Activated gamma-delta T cell treated with anti-CD3 and anti-CD28 coated beads, Interleukin-2, amount 50 U/mL, for 16 hours (primary cell): ENCODE measurements around the gene TSHZ2.
"Not testable (repeated sequence)": the region's sequence is repeated elsewhere in the genome, so short reads cannot be mapped to it uniquely, and the experiment has no call there.

Experiments used
- DNase-seq: peaks from one replicate; pipeline ENCODE4 v3.0.0-alpha.2; 2020; ENCODE audit warnings: low read depth

TSHZ2 gene

DNA sequence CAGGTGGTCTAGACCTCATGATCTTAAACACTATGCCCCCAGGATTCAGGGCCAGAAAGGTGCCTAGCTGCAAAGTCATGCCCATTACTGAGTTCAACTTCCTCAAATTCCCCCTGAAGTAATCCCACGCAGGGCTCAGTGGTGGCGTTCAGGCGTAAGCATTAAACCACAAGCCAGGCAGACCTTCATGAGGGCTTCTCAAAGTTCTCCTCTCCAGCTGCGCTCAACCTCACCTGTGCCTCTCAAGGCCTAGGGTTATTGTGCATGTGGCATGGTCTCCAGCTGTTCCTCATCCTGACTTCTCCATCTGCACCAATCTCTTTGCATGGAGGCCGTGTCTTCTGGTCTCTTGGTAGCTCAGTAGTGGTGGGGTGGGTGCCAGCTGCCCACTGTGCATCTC is 113.6 kb downstream of the TSHZ2 start:
- DNase-seq = no peak

- DNase-seq = no peak
Observed at GRCh38 chr20:53087037-53087777, 115.0 kb downstream of the TSHZ2 start.

DNA sequence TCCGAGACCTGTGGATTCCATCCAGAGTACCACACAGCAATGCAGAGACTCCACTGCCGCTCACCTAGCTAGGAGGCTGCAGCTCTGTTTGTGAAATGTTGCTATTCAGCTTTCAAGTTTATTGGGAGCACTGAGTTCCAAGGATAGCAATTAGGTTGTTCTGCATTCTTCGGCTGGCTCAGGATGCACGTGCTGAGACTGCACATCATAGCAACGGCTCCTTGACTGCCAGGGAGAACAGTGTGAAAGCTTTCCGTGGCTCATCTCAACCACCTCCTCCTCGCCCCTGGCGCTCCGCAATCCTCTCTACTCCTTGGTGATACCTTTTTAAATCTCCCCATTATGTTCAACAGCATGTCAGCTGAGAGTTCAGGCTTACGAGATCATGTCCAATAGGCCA is 116.6 kb downstream of the TSHZ2 start:
- no peak for DNase-seq

DNA sequence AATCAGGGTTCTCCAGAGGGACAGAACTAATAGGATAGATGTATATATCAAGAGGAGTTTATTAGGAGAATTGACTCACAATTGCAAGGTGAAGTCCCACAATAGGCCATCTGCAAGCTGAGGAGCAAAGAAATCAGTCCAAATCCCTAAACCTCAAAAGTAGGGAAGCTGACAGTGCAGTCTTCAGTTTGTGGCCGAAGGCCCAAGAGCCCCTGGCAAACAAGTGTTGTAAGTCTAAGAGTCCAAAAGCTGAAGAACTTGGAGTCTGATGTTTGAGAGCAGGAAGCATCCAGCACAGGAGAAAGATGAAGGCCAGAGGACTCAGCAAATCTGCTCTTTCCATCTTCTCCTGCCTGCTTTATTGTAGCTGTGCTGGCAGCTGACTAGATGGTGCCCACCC is 117.7 kb downstream of the TSHZ2 start:
- DNase-seq = not testable (repeated sequence)

GRCh38 chr20:53091789-53092188 is 119.6 kb downstream of the TSHZ2 start:
- DNase-seq = no peak

DNA sequence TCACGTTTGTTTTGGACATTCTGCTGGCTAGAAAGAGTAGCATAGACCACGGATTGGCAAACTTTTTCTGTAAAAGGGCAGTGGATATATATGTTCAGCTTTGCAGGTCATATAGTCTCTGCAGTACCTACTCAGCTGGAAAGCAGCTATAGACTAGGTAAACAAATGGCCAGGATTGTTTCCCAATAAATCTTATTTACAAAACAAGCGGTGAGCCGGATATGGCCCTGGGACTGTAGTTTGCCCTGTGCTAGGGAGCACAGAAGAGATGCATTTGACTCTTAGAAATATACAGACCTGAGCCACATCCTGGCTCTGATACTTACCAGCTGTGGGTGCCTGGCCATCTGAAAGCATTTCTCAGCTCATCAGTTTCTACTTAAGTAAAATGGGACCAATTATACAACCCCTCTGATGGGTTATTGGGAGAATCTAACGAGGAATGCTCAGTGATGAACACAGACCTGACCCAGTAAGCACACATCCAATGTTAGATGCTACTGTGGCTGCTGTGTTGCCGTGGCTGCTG is 120.7 kb downstream of the TSHZ2 start:
- DNase-seq = no peak

DNA sequence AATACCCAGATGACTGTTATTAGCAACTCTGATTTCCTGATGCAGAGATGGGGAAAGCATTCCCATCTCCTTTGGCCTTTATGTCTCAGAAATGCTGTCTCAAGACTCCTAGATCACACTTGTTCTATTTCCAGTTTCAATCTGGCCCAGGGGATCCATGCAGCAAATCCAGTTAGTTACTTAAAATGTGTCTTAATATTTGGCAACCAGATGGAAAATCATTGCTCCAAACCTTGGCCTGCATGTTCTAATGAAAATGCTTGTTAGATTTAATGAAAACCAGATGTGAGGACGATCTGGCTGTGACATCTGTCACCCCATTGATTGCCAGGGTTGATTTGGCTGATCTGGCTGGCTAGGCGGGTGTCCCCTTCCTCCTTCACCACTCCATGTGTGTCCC is 125.2 kb downstream of the TSHZ2 start:
- no peak for DNase-seq

GRCh38 chr20:53097791-53098190 is 125.6 kb downstream of the TSHZ2 start:
- DNase-seq = no peak

DNA sequence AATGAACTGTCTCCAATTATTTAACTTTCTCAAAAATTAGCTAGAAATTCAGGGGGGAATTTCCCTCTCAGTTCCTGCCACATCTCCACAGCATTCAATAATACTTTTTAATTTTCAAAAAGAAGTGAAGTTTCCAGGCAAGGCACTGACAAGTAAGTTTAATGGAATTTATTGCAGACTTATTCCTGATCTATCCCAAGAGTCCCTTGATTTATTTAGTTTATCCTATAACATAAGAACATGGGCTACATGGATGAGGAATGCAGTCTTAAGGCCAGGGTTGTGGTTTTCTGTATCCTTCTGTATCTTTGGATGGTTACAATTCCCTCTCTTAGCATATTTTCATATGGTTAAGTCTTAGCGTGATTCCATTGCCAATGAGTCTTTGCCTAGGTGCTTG is 126.5 kb downstream of the TSHZ2 start:
- DNase-seq = no peak

GRCh38 chr20:53099856-53100255 is 127.7 kb downstream of the TSHZ2 start:
- no peak for DNase-seq

DNA sequence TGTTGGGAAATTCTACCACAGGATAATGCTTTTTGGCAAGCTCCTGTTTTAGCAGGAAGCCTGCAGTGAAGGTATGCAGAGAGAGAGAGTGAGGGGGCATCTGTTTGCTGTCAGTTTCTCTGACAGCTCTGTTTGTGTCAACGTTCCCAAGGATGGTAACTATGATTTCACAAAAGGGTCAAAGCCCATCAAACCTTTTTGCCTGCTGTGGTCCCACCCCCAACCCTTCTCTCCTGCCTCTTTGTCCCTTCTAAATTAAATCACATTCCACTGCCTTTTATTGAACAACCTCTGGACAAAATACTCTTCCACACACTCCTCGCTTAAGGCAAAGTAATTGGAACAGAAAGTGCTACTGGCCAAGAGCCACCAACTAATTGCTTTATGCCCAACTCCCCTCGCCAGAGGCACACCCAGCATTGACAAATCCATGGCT is 128.3 kb downstream of the TSHZ2 start:
- no peak for DNase-seq

DNA sequence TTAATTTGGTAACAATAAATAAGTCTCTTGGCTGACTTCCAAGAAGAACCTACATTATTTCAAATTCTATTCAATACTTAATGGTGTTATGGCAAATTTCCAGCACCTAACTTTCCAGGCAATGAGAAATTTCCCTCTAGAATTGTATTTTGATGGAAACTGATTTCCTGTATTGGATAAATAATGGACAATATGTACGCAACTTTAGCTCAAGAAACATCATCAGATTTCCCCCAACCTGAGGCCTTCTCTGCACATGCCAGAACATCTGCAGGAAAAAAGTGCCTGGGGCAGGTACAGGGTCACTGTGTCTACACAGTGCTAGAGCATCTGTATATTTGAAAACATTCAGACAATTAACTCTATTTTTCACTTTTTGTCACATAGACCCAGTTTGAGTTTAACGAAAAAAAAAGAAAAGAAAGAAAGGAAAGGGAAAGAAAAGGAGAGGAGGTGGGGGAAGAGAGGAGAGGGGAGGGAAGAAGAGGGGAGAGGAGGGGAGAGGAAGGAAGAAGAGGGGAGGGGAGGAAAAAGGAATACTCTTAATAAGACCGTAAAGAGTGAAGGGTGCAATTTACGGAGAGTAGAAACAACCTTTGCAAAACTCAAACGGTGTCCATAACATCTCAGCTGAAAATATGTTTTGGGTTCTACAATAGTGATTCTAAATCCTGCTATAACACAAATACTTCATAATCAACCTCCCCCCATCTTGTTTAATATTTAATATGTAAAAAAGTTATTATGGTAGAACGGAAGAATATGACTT is 130.0 kb downstream of the TSHZ2 start:
- DNase-seq = no peak

GRCh38 chr20:53103124-53103523 is 131.0 kb downstream of the TSHZ2 start:
- no peak for DNase-seq

GRCh38 chr20:53104884-53105283 is 132.7 kb downstream of the TSHZ2 start:
- no peak for DNase-seq

GRCh38 chr20:53116733-53117132 is 144.6 kb downstream of the TSHZ2 start:
- no peak for DNase-seq

GRCh38 chr20:53122853-53123252 is 150.7 kb downstream of the TSHZ2 start:
- DNase-seq = no peak

DNA sequence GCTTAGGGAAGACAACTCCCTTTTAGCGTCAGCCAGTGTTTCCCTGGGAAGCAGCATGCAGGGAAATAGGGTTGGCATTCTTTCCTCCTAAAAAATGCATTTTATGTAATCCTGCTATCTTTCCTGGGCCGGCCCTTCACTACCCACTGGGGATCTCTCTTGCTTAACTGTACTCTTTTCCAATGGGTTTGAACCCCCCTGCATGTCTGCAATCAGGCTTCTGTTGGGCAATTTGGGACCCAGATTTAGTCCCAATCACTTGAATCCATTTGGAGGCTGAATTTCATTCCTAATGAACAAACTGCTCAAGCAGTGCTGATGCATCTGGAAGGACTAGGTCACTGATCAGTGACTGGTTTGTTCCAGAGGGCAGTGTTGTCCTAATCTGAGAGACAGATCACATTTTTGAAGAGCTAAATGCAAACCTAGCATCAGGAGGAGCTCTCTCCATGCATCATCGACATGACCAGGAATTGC is 152.0 kb downstream of the TSHZ2 start:
- DNase-seq = no peak

- no peak for DNase-seq
Observed at GRCh38 chr20:53124803-53125202, 152.6 kb downstream of the TSHZ2 start.

- no peak for DNase-seq
Observed at GRCh38 chr20:53126185-53126584, 154.0 kb downstream of the TSHZ2 start.

DNA sequence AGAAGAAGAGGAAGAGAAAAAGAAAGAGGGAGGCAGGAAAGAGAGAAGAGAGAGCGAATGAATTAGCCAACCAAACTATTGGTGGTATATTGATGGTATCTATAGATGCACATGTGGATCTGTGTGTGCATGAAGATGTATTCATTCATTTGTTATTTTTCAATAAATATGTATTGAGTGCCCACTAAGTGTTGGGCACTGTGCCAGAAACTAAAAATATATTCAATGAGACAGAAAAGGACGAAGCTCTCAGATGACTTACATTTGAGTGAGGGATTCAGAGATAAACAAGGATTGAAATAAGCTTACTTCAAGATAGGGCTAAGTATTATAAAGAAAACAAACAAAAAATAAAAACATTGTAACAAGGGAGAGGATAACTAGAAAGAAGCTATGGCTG is 154.9 kb downstream of the TSHZ2 start:
- DNase-seq = no peak

DNA sequence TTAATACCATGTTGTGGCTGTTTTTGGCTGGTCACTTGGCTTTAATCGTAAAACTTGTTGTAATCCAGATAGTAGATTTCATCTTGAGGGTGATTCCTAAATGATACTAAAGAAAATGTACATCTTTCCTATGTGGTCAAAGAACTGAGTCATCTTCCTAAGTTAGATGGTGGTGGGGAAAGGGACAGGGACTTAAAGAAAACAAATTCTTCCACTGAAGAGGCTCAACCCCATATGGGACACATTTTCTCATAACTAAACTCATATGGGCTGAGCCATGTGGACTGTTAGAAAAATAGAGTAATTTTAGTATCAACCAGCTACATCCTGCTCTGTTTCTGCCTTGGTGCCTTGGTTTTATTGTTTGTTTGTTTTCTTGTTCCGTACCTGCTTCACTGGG is 155.8 kb downstream of the TSHZ2 start:
- DNase-seq = no peak

- DNase-seq = no peak
Observed at GRCh38 chr20:53129563-53129962, 157.4 kb downstream of the TSHZ2 start.

DNA sequence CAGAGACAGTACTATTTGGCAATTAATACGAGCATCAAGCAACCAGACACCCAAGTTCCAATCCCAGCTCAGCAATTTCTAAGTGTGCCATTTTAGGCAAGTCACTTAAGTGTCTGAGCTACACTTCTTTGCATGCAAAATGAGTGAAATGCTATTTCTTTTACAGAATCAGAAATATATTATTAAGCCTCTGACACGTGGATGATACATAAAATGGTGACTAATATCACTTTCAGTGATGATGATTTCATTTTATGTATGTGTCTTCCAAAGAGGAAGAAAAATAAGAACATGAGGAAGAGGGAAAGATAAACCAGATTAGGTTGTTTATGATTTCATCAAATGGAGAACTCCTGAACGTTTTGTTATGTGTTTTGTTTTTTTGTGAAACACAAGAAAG is 158.6 kb downstream of the TSHZ2 start:
- no peak for DNase-seq
